CD14-positive monocyte (primary cell): ENCODE data around the gene RMI1. TPM values are rescaled to one million over a fixed set of nuclear protein-coding genes. Genes with fewer than 3 reads are reported as not detected.

ENCODE experiments used
- DNase-seq, 3 donors: peaks; one replicate each; pipeline ENCODE4 v3.0.0-alpha.2; 2011 to 2022
- H2AFZ ChIP-seq: 2 replicates; pipeline ENCODE4 v1.6.0; 2012; ENCODE audit warnings: mild to moderate bottlenecking, low read depth, low read length, inconsistent platforms; ENCODE audit not compliant: insufficient read depth, poor library complexity, severe bottlenecking
- H3K27ac ChIP-seq, 2 donors: 1 replicate in 1 of 2; 2 replicates in 1 of 2; pipeline ENCODE4 v1.5.1; 2012 to 2013; ENCODE audit warnings: low read length in 2 of 2, control low read depth in 1 of 2, inconsistent platforms in 1 of 2, low read depth in 1 of 2, mild to moderate bottlenecking in 1 of 2
- H3K27me3 ChIP-seq, 2 donors: one replicate each; pipeline versions ENCODE4 v1.6.0 to v1.6.1; 2011 to 2013; ENCODE audit warnings: low read length in 2 of 2; ENCODE audit not compliant: control insufficient read depth in 2 of 2, insufficient read depth in 2 of 2
- H3K36me3 ChIP-seq, 2 donors: replicated peaks in 1 of 2; 1 replicate in 1 of 2; 2 replicates in 1 of 2; pipeline versions ENCODE4 v1.5.1 to v1.6.1; 2012 to 2013; ENCODE audit warnings: low read length in 2 of 2, control low read depth in 1 of 2, inconsistent platforms in 1 of 2, mild to moderate bottlenecking in 1 of 2; ENCODE audit not compliant: insufficient read depth in 2 of 2, control insufficient read depth in 1 of 2
- H3K4me1 ChIP-seq, 2 donors: 1 replicate in 1 of 2; 2 replicates in 1 of 2; pipeline versions ENCODE4 v1.5.1 to v1.6.1; 2012 to 2013; ENCODE audit warnings: low read length in 2 of 2, control low read depth in 1 of 2, inconsistent platforms in 1 of 2, mild to moderate bottlenecking in 1 of 2, moderate library complexity in 1 of 2; ENCODE audit not compliant: insufficient read depth in 2 of 2, control insufficient read depth in 1 of 2
- H3K4me2 ChIP-seq: replicated peaks from 2 replicates; pipeline ENCODE3; 2012; ENCODE audit warnings: low read length, moderate library complexity, mild to moderate bottlenecking; ENCODE audit not compliant: poor library complexity, severe bottlenecking; ENCODE audit errors: extremely low read depth
- H3K4me3 ChIP-seq, 3 experiments: fragments of 200-600 bp in 1 of 3; sonication (generic) in 1 of 3; replicated peaks in 1 of 3; 1 replicate in 2 of 3; 2 replicates in 1 of 3; pipeline ENCODE4 v1.5.1; 2011 to 2013; ENCODE audit warnings: low read length in 3 of 3, mild to moderate bottlenecking in 3 of 3, control low read depth in 2 of 3, low read depth in 2 of 3, inconsistent platforms in 1 of 3, moderate library complexity in 1 of 3
- H3K79me2 ChIP-seq: 2 replicates; pipeline ENCODE4 v1.6.0; 2012; ENCODE audit warnings: mild to moderate bottlenecking, control low read depth, inconsistent platforms, low read length, moderate library complexity; ENCODE audit not compliant: insufficient read depth
- H3K9ac ChIP-seq: 2 replicates; pipeline ENCODE4 v1.6.0; 2017; ENCODE audit warnings: low read length, mild to moderate bottlenecking; ENCODE audit not compliant: insufficient read depth, poor library complexity, severe bottlenecking
- H3K9me3 ChIP-seq, 2 donors: replicated peaks in 1 of 2; 1 replicate in 1 of 2; 2 replicates in 1 of 2; pipeline versions ENCODE4 v1.5.1 to v1.6.1; 2012 to 2013; ENCODE audit warnings: low read length in 2 of 2, control low read depth in 1 of 2; ENCODE audit not compliant: control insufficient read depth in 1 of 2, insufficient read depth in 1 of 2
- H4K20me1 ChIP-seq: 2 replicates; pipeline ENCODE4 v1.6.0; 2012; ENCODE audit warnings: mild to moderate bottlenecking, low read length, control low read depth, moderate library complexity; ENCODE audit not compliant: insufficient read depth
- H3K27ac Mint-ChIP-seq, 7 donors: one replicate each; pipeline ENCODE4 v1.8.0; 2020; ENCODE audit warnings: mild to moderate bottlenecking in 7 of 7, mixed read lengths in 7 of 7, moderate library complexity in 6 of 7, inconsistent platforms in 2 of 7
- H3K27me3 Mint-ChIP-seq, 3 donors: one replicate each; pipeline ENCODE4 v1.8.0; 2021 to 2022; ENCODE audit warnings: low read depth in 3 of 3, mild to moderate bottlenecking in 3 of 3, mixed read lengths in 3 of 3, moderate library complexity in 3 of 3, inconsistent platforms in 1 of 3
- H3K36me3 Mint-ChIP-seq, 2 donors: one replicate each; pipeline ENCODE4 v1.8.0; 2020; ENCODE audit warnings: mixed read lengths in 2 of 2, inconsistent platforms in 1 of 2, mild to moderate bottlenecking in 1 of 2
- H3K4me1 Mint-ChIP-seq: one replicate; pipeline ENCODE4 v1.8.0; 2020; ENCODE audit warnings: mild to moderate bottlenecking, mixed read lengths
- H3K4me3 Mint-ChIP-seq, 2 donors: one replicate each; pipeline ENCODE4 v1.8.0; 2020; ENCODE audit warnings: mild to moderate bottlenecking in 2 of 2, mixed read lengths in 2 of 2, moderate library complexity in 1 of 2
- H3K9me3 Mint-ChIP-seq, 7 donors: one replicate each; pipeline ENCODE4 v1.8.0; 2020 to 2022; ENCODE audit warnings: mixed read lengths in 7 of 7, mild to moderate bottlenecking in 6 of 7, moderate library complexity in 6 of 7, inconsistent platforms in 2 of 7
- WGBS: methylation state at CpG from one replicate; pipeline ENCODE4 v1.1.5; 2013; ENCODE audit warnings: missing lambda C conversion rate; ENCODE audit not compliant: insufficient coverage; 5-methylcytosine and 5-hydroxymethylcytosine counted together
- intact Hi-C, 2 donors: fragments of 100-400 bp; cut with micrococcal nuclease; formaldehyde crosslinking; loops; one replicate each; pipeline versions ENCODE4 v1.15.0 to v1.15.1; 2023
- polyA plus RNA-seq, 3 donors: library from polyadenylated mRNA; depleted of rRNA in 1 of 3; unstranded in 2 of 3; stranded (reverse) in 1 of 3; fragments of 300-500 nt in 2 of 3; fragments of >200 nt in 1 of 3; fragmentation: Illumina TruSeq in 2 of 3; gene quantifications; 1 replicate in 2 of 3; 2 replicates in 1 of 3; pipeline ENCODE4 v1.2.3, GENCODE V29; 2012 to 2021
- TF ChIP-seq, protein P1 (sequence below): fragments of 200-600 bp; IDR thresholded peaks from one replicate; pipeline ENCODE4 v1.8.0; 2022; ENCODE audit warnings: antibody characterized with exemption, mild to moderate bottlenecking

RMI1 gene
- polyA plus RNA-seq, 3 donors = 1.7 to 11.5 (median 5.3) TPM

DNA sequence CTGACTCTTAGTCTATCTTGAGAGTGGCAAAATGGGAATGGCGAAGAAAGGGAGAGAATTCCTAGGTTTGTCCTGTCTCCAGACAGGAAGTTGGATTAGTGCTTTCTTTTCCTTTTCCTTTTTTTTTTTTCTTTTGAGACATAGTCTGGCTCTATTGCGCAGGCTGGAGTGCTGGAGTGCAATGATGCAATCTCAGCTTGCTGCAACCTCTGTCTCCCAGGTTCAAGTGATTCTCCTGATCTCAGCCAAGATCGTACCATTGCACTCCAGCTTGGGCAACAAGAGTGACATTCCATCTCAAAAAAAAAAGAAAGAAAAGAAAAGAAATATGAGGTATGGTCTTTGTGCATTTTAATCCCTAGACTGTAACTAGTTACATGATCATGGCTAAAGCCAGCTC, 46.8 kb upstream of the RMI1 start:
- no peak overlapping the region for H3K9ac ChIP-seq
- no peaks in the 10 kb centered on the region for H3K9me3 ChIP-seq
- H4K20me1 ChIP-seq = no peaks in the 10 kb centered on the region
- Mint-ChIP-seq H3K9me3 (no peaks in the 10 kb centered on the region), H3K27me3 (peaks cover 0 to 1% (median 0%) of the 10 kb centered on the region in 3 donors), H3K4me3 (peak overlapping the region; percentile 43 to 47), H3K4me1 (peaks cover 55% of the 10 kb centered on the region), H3K36me3 (peaks cover 8% of the 10 kb centered on the region in 2 donors), H3K27ac (peak overlapping the region; percentile 10 to 85 (median 70))
- H3K4me2 ChIP-seq = peak overlapping the region; percentile 38
- intact Hi-C loops = no loop called here
- H3K4me3 ChIP-seq = peak overlapping the region in 1 of 3 experiments; percentile 41
- H3K4me1 ChIP-seq = peaks cover 54 to 59% of the 10 kb centered on the region in 2 donors
- H3K79me2 ChIP-seq = no peaks in the 10 kb centered on the region
- peak in 2 of 3 donors; percentile 60 to 66 for DNase-seq
- H3K27ac ChIP-seq = peak overlapping the region; percentile 30 to 45
- WGBS = no CpG with 5 or more reads among the region's 3 CpGs
- peaks cover 2 to 5% of the 10 kb centered on the region in 2 donors for H3K36me3 ChIP-seq
- no peak overlapping the region for H2AFZ ChIP-seq
- H3K27me3 ChIP-seq = no peaks in the 10 kb centered on the region
- TF ChIP-seq, protein P1, sequence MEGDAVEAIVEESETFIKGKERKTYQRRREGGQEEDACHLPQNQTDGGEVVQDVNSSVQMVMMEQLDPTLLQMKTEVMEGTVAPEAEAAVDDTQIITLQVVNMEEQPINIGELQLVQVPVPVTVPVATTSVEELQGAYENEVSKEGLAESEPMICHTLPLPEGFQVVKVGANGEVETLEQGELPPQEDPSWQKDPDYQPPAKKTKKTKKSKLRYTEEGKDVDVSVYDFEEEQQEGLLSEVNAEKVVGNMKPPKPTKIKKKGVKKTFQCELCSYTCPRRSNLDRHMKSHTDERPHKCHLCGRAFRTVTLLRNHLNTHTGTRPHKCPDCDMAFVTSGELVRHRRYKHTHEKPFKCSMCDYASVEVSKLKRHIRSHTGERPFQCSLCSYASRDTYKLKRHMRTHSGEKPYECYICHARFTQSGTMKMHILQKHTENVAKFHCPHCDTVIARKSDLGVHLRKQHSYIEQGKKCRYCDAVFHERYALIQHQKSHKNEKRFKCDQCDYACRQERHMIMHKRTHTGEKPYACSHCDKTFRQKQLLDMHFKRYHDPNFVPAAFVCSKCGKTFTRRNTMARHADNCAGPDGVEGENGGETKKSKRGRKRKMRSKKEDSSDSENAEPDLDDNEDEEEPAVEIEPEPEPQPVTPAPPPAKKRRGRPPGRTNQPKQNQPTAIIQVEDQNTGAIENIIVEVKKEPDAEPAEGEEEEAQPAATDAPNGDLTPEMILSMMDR = no peak

DNA sequence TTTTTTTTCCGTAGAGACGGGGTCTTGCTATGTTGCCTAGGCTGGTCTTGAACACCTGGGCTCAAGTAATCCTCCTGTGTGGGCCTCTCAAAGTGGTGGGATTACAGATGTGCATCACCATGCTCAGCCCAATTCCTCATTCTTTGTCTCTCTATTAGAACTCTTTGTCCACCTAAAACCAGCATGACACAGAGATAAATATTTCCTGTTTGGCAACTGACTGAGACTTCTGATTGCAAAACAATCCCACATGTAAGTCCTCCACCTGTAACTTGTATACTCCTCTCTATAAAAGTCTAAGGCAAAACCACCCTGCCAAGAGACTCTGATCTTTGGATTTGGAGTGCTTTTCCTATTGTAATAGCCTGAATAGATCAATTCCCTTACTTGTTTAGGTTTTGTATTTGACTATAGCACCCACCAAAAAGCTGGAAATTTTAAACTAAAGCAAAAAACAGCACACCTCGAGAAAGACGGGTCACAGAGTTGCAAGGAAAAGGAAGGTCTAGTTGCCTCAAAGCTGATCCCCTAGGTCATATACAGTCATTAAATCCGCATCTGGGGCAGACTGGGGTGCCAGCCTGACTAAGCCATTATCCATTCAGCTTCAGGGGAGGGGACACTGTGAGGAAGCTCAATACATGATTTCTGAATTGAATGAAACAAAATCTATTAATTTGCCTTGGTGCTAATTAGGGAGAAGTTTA, 45.9 kb upstream of the RMI1 start:
- no peaks in the 10 kb centered on the region for H3K9me3 ChIP-seq
- TF ChIP-seq, protein P1 = no peak
- peak in 2 of 3 donors; percentile 55 for DNase-seq
- Mint-ChIP-seq H3K36me3 (peaks cover 16 to 17% of the 10 kb centered on the region in 2 donors), H3K27ac (peak overlapping the region in 5 of 7 donors; percentile 66 to 84 (median 76)), H3K9me3 (no peaks in the 10 kb centered on the region), H3K27me3 (peaks cover 0 to 1% (median 0%) of the 10 kb centered on the region in 3 donors), H3K4me1 (peaks cover 55% of the 10 kb centered on the region), H3K4me3 (peak overlapping the region in 1 of 2 donors; percentile 67)
- 50% methylated on average over 2 of the region's 5 CpGs for WGBS
- peaks cover 7 to 15% of the 10 kb centered on the region in 2 donors for H3K36me3 ChIP-seq
- peaks cover 54 to 59% of the 10 kb centered on the region in 2 donors for H3K4me1 ChIP-seq
- intact Hi-C loops = loop anchor here (5.0 kb wide), 3 partner anchors 238 to 378 kb away; no protein-coding TSS in a partner anchor
- no peak overlapping the region for H3K9ac ChIP-seq
- H2AFZ ChIP-seq = no peak overlapping the region
- H4K20me1 ChIP-seq = no peaks in the 10 kb centered on the region
- H3K4me2 ChIP-seq = peak overlapping the region; percentile 38
- peak overlapping the region in 1 of 3 experiments; percentile 41 for H3K4me3 ChIP-seq
- H3K27me3 ChIP-seq = no peaks in the 10 kb centered on the region
- H3K27ac ChIP-seq = no peak overlapping the region
- no peaks in the 10 kb centered on the region for H3K79me2 ChIP-seq
